ENCODE data around the gene PLEKHG3.

DNA sequence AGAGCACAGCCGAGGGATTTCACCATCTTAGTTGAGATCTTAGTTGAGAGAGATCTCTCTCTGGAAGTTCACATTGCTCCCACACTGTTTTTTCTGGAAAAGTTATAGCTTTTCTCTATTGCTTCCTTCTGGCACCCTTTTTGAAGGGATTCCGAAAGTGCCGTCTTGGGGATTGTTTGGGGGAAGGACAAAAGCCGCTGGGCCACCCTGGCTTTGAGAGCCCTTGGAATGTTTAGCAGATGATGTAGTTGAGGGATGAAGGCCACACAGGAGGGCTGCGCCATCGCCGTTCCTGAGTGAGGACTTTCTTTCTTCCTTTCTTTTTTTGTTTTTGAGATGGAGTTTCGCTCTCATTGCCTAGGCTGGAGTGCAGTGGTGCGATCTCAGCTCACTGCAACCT, 17.7 kb downstream of the PLEKHG3 start:
- TF ChIP-seq CTCF (IDR thresholded peaks at IDR 0.05): no peak
- no peak for TF ChIP-seq POLR2A (IDR thresholded peaks at IDR 0.05)
- no peak for TF ChIP-seq EP300 (IDR thresholded peaks at IDR 0.05)
